A549 (cell line): Measurements from ENCODE around the gene LRRC71.

Experiments used
- CHD4 ChIP-seq: fragments of 200-600 bp; sonication (generic); IDR thresholded peaks from 2 replicates; pipeline ENCODE4 v1.6.1; 2016; ENCODE audit warnings: antibody characterized with exemption, mild to moderate bottlenecking, borderline replicate concordance
- MAX ChIP-seq: IDR thresholded peaks from 2 replicates; pipeline ENCODE4 v1.6.1; 2012
- PHF8 ChIP-seq: fragments of 200-600 bp; sonication (generic); IDR thresholded peaks from 2 replicates; pipeline ENCODE4 v1.6.1; 2016; ENCODE audit warnings: low read depth, mild to moderate bottlenecking, antibody characterized with exemption, moderate library complexity, borderline replicate concordance
- RAD21 ChIP-seq, 2 experiments: fragments of >200 bp in 1 of 2; sonication (Bioruptor Twin) in 1 of 2; formaldehyde crosslinking in 1 of 2; IDR thresholded peaks in 1 of 2; conservative IDR thresholded peaks in 1 of 2; 2 replicates in 1 of 2; 3 replicates in 1 of 2; pipeline ENCODE4 v1.6.1; 2012 to 2018; ENCODE audit warnings: inconsistent platforms in 1 of 2
- REST ChIP-seq: fragments of 200-600 bp; sonication (generic); IDR thresholded peaks from 2 replicates; pipeline ENCODE4 v1.6.1; 2016; ENCODE audit warnings: antibody characterized with exemption, mild to moderate bottlenecking, moderate library complexity
- RNF2 ChIP-seq: fragments of 200-600 bp; sonication (generic); IDR thresholded peaks from 2 replicates; pipeline ENCODE4 v1.6.1; 2016; ENCODE audit warnings: low read depth, mild to moderate bottlenecking, antibody characterized with exemption, moderate library complexity, borderline replicate concordance
- TF ChIP-seq, protein P1 (sequence below): fragments of >200 bp; sonication (Bioruptor Twin); formaldehyde crosslinking; IDR thresholded peaks from 3 replicates; pipeline ENCODE4 v1.5.1; 2016

DNA sequence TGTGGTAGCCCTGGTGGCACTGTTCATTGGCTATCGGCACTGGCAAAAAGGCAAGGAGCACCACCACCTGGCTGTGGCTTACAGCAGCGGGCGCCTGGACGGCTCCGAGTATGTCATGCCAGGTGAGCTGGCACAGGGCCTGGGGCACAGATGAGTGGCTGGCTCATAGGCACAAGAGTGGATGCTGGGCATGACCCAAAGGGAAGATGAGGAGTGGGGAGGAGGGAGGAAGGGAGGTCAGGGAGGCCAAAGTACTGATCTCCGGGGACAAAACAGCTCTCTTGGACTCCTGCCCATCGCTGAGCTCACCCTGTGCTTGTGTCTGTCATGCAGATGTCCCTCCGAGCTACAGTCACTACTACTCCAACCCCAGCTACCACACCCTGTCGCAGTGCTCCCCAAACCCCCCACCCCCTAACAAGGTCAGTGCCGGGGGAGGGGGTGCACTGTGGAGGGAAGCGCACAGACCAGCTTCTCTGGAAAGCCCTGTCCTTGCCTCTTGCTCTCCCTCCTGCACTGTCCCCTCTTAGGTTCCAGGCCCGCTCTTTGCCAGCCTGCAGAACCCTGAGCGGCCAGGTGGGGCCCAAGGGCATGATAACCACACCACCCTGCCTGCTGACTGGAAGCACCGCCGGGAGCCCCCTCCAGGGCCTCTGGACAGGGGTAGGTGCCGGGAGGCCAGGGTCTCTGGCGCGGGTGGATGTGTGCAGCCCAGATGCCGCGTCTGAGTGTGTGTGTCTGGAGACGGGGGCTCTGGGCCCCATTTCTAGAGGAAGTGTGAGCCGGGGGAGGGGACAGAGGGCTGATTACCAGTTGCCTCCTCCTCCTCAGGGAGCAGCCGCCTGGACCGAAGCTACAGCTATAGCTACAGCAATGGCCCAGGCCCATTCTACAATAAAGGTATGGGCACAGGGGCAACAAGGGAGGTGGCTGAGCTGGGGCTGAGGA lies 7.3 kb upstream of the LRRC71 start:
- TF ChIP-seq, protein P1, sequence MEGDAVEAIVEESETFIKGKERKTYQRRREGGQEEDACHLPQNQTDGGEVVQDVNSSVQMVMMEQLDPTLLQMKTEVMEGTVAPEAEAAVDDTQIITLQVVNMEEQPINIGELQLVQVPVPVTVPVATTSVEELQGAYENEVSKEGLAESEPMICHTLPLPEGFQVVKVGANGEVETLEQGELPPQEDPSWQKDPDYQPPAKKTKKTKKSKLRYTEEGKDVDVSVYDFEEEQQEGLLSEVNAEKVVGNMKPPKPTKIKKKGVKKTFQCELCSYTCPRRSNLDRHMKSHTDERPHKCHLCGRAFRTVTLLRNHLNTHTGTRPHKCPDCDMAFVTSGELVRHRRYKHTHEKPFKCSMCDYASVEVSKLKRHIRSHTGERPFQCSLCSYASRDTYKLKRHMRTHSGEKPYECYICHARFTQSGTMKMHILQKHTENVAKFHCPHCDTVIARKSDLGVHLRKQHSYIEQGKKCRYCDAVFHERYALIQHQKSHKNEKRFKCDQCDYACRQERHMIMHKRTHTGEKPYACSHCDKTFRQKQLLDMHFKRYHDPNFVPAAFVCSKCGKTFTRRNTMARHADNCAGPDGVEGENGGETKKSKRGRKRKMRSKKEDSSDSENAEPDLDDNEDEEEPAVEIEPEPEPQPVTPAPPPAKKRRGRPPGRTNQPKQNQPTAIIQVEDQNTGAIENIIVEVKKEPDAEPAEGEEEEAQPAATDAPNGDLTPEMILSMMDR, result no peak
- no peak for TF ChIP-seq REST
- TF ChIP-seq RNF2, result no peak
- TF ChIP-seq CHD4, result no peak
- TF ChIP-seq MAX, result no peak
- TF ChIP-seq PHF8, result no peak
- no peak for TF ChIP-seq RAD21 (conservative IDR thresholded peaks at IDR 0.05 in 1 of 2, IDR thresholded peaks at IDR 0.05 in 1 of 2)
